CD8-positive, alpha-beta memory T cell (primary cell): ENCODE data around the gene CCR4. TPM values are rescaled to one million over a fixed set of nuclear protein-coding genes. Genes with fewer than 3 reads are reported as not detected.

Experiments
- CTCF ChIA-PET: fragments of 350-600 bp; sonication (Branson Sonifier 250); formaldehyde crosslinking; loops from one replicate; lab custom pipeline; 2021; ENCODE audit warnings: antibody characterized with exemption; lab: Charles Lee
- POLR2A ChIA-PET: fragments of 350-600 bp; sonication (Branson Sonifier 250); formaldehyde crosslinking; loops from one replicate; lab custom pipeline; 2021; ENCODE audit warnings: antibody characterized with exemption; lab: Charles Lee
- DNase-seq, 5 donors: peaks; one replicate each; pipeline versions ENCODE4 v3.0.0 to v3.0.0-alpha.2; 2020 to 2022; ENCODE audit warnings: mixed read lengths in 1 of 5
- H3K27ac ChIP-seq: one replicate; pipeline ENCODE4 v1.7.0; 2013; ENCODE audit warnings: low read depth, mild to moderate bottlenecking, low read length, moderate library complexity
- H3K27me3 ChIP-seq: 2 replicates; pipeline ENCODE4 v1.7.0; 2013; ENCODE audit warnings: low read length, mild to moderate bottlenecking; ENCODE audit not compliant: insufficient read depth, poor library complexity, severe bottlenecking
- H3K36me3 ChIP-seq: 2 replicates; pipeline ENCODE4 v1.7.0; 2013; ENCODE audit warnings: mild to moderate bottlenecking, low read length, moderate library complexity; ENCODE audit not compliant: insufficient read depth
- H3K4me1 ChIP-seq: 2 replicates; pipeline ENCODE4 v1.7.0; 2013; ENCODE audit warnings: mild to moderate bottlenecking, low read length, moderate library complexity; ENCODE audit not compliant: insufficient read depth
- H3K4me3 ChIP-seq: 2 replicates; pipeline ENCODE4 v1.7.0; 2013; ENCODE audit warnings: mild to moderate bottlenecking, low read length
- H3K9me3 ChIP-seq: 2 replicates; pipeline ENCODE4 v1.7.0; 2013; ENCODE audit warnings: mild to moderate bottlenecking, low read length
- H3K27ac Mint-ChIP-seq, 8 donors: one replicate each; pipeline ENCODE4 v1.8.0; 2020 to 2021; ENCODE audit warnings: mixed read lengths in 8 of 8, mild to moderate bottlenecking in 6 of 8, inconsistent platforms in 3 of 8, moderate library complexity in 3 of 8
- H3K27me3 Mint-ChIP-seq, 2 donors: one replicate each; pipeline ENCODE4 v1.8.0; 2020 to 2021; ENCODE audit warnings: mixed read lengths in 2 of 2, mild to moderate bottlenecking in 1 of 2, moderate library complexity in 1 of 2
- H3K36me3 Mint-ChIP-seq, 3 donors: one replicate each; pipeline ENCODE4 v1.8.0; 2020 to 2021; ENCODE audit warnings: mixed read lengths in 3 of 3, inconsistent platforms in 1 of 3, mild to moderate bottlenecking in 1 of 3
- H3K4me1 Mint-ChIP-seq, 3 donors: one replicate each; pipeline ENCODE4 v1.8.0; 2020 to 2021; ENCODE audit warnings: mixed read lengths in 3 of 3, inconsistent platforms in 1 of 3, mild to moderate bottlenecking in 1 of 3
- H3K4me3 Mint-ChIP-seq, 7 donors: one replicate each; pipeline ENCODE4 v1.8.0; 2020 to 2021; ENCODE audit warnings: mixed read lengths in 7 of 7, mild to moderate bottlenecking in 6 of 7, moderate library complexity in 4 of 7, inconsistent platforms in 2 of 7
- H3K9me3 Mint-ChIP-seq, 5 donors: one replicate each; pipeline ENCODE4 v1.8.0; 2020 to 2022; ENCODE audit warnings: mixed read lengths in 5 of 5, mild to moderate bottlenecking in 3 of 5, moderate library complexity in 2 of 5, inconsistent platforms in 1 of 5
- polyA plus RNA-seq: library from polyadenylated mRNA; unstranded; fragments of 300-500 nt; fragmentation: Illumina TruSeq; gene quantifications from one replicate; pipeline ENCODE4 v1.2.3, GENCODE V29; 2021
- total RNA-seq, 2 experiments: library from RNA; stranded (reverse); gene quantifications; one replicate each; pipeline ENCODE4 v1.2.3, GENCODE V29; 2021

CCR4 gene
- total and polyA plus RNA-seq, 3 experiments from 2014 or later, result 10.0 to 113 (median 113) TPM

GRCh38 chr3:32998631-32999451 is 47.4 kb downstream of the CCR4 start:
- no peaks in the 10 kb centered on the region for H3K9me3 Mint-ChIP-seq
- Histone ChIP-seq H3K4me3 (no peak overlapping the region), H3K9me3 (no peaks in the 10 kb centered on the region), H3K36me3 (no peaks in the 10 kb centered on the region), H3K4me1 (peaks cover 15% of the 10 kb centered on the region), H3K27me3 (no peaks in the 10 kb centered on the region), H3K27ac (no peak overlapping the region)
- peak overlapping the region in 6 of 7 donors; percentile 1 to 57 (median 19) for H3K4me3 Mint-ChIP-seq
- peak overlapping the region; percentile 48 to 95 (median 84) for H3K27ac Mint-ChIP-seq
- peaks cover 5 to 43% (median 16%) of the 10 kb centered on the region in 3 donors for H3K36me3 Mint-ChIP-seq
- DNase-seq, result no peak
- H3K4me1 Mint-ChIP-seq, result peaks cover 38 to 90% (median 76%) of the 10 kb centered on the region in 3 donors
- CTCF ChIA-PET, result interaction anchor here (1.6 kb wide), 1 partner anchor 9 kb away, joined by 6 read pairs; no protein-coding TSS in a partner anchor
- POLR2A ChIA-PET, result interaction anchor here (1.1 kb wide), 1 partner anchor 9 kb away, joined by 3 read pairs; no protein-coding TSS in a partner anchor
- H3K27me3 Mint-ChIP-seq, result peaks cover 0 to 3% of the 10 kb centered on the region in 2 donors

GRCh38 chr3:33000691-33001385 is 49.4 kb downstream of the CCR4 start:
- DNase-seq, result no peak
- H3K36me3 Mint-ChIP-seq, result peaks cover 5 to 47% (median 19%) of the 10 kb centered on the region in 3 donors
- Histone ChIP-seq H3K9me3 (no peaks in the 10 kb centered on the region), H3K4me3 (no peak overlapping the region), H3K4me1 (peaks cover 15% of the 10 kb centered on the region), H3K27ac (no peak overlapping the region), H3K27me3 (no peaks in the 10 kb centered on the region), H3K36me3 (no peaks in the 10 kb centered on the region)
- ChIA-PET POLR2A (no interaction called here), CTCF (interaction anchor here (2.3 kb wide), 1 partner anchor 52 kb away, joined by 5 read pairs; no protein-coding TSS in a partner anchor)
- H3K9me3 Mint-ChIP-seq, result no peaks in the 10 kb centered on the region
- peak overlapping the region in 6 of 8 donors; percentile 3 to 84 (median 46) for H3K27ac Mint-ChIP-seq
- H3K27me3 Mint-ChIP-seq, result peaks cover 0 to 3% of the 10 kb centered on the region in 2 donors
- H3K4me1 Mint-ChIP-seq, result peaks cover 39 to 80% (median 68%) of the 10 kb centered on the region in 3 donors
- peak overlapping the region in 2 of 7 donors; percentile 11 to 38 for H3K4me3 Mint-ChIP-seq

GRCh38 chr3:33001889-33002288 is 50.4 kb downstream of the CCR4 start:
- no peak overlapping the region for H3K4me3 Mint-ChIP-seq
- H3K4me1 Mint-ChIP-seq, result peaks cover 37 to 80% (median 68%) of the 10 kb centered on the region in 3 donors
- Histone ChIP-seq H3K36me3 (no peaks in the 10 kb centered on the region), H3K9me3 (no peaks in the 10 kb centered on the region), H3K4me3 (no peak overlapping the region), H3K4me1 (peaks cover 15% of the 10 kb centered on the region), H3K27ac (no peak overlapping the region), H3K27me3 (no peaks in the 10 kb centered on the region)
- peaks cover 0 to 3% of the 10 kb centered on the region in 2 donors for H3K27me3 Mint-ChIP-seq
- peak overlapping the region in 2 of 8 donors; percentile 40 to 57 for H3K27ac Mint-ChIP-seq
- H3K36me3 Mint-ChIP-seq, result peaks cover 5 to 39% (median 16%) of the 10 kb centered on the region in 3 donors
- no peaks in the 10 kb centered on the region for H3K9me3 Mint-ChIP-seq
- no peak for DNase-seq
- POLR2A ChIA-PET, result no interaction called here
- CTCF ChIA-PET, result interaction anchor here (0.6 kb wide), 1 partner anchor 72 kb away, joined by 3 read pairs; no protein-coding TSS in a partner anchor

- POLR2A ChIA-PET, result no interaction called here
- peaks cover 20% of the 10 kb centered on the region for H3K4me1 ChIP-seq
These were observed 51.9 kb downstream of the CCR4 start for GRCh38 chr3:33003308-33003707.

GRCh38 chr3:33004205-33004604 is 52.8 kb downstream of the CCR4 start:
- peaks cover 11 to 37% (median 18%) of the 10 kb centered on the region in 3 donors for H3K36me3 Mint-ChIP-seq
- CTCF ChIA-PET, result interaction anchor here (1.4 kb wide), 1 partner anchor 71 kb away, joined by 3 read pairs; no protein-coding TSS in a partner anchor
- POLR2A ChIA-PET, result no interaction called here

More at GRCh38 chr3:33003308-33003707, 51.9 kb downstream of the CCR4 start:
- CTCF ChIA-PET, result no interaction called here
- H3K4me1 Mint-ChIP-seq, result peaks cover 42 to 83% (median 74%) of the 10 kb centered on the region in 3 donors
- H3K9me3 ChIP-seq, result no peaks in the 10 kb centered on the region
- no peak overlapping the region for H3K4me3 ChIP-seq
- H3K4me3 Mint-ChIP-seq, result no peak overlapping the region
- H3K27me3 ChIP-seq, result no peaks in the 10 kb centered on the region
- no peak for DNase-seq
- H3K9me3 Mint-ChIP-seq, result no peaks in the 10 kb centered on the region
- H3K27ac Mint-ChIP-seq, result peak overlapping the region in 1 of 8 donors; percentile 52
- peaks cover 0 to 3% of the 10 kb centered on the region in 2 donors for H3K27me3 Mint-ChIP-seq
- H3K27ac ChIP-seq, result no peak overlapping the region
- no peaks in the 10 kb centered on the region for H3K36me3 ChIP-seq
- peaks cover 8 to 40% (median 17%) of the 10 kb centered on the region in 3 donors for H3K36me3 Mint-ChIP-seq

GRCh38 chr3:33004961-33005360 is 53.5 kb downstream of the CCR4 start:
- peaks cover 11 to 40% (median 16%) of the 10 kb centered on the region in 3 donors for H3K36me3 Mint-ChIP-seq
- peaks cover 33 to 78% (median 70%) of the 10 kb centered on the region in 3 donors for H3K4me1 Mint-ChIP-seq
- Histone ChIP-seq H3K9me3 (no peaks in the 10 kb centered on the region), H3K4me3 (no peak overlapping the region), H3K27me3 (no peaks in the 10 kb centered on the region), H3K27ac (no peak overlapping the region), H3K4me1 (peaks cover 13% of the 10 kb centered on the region), H3K36me3 (no peaks in the 10 kb centered on the region)
- H3K9me3 Mint-ChIP-seq, result no peaks in the 10 kb centered on the region
- no peak overlapping the region for H3K4me3 Mint-ChIP-seq
- CTCF ChIA-PET, result interaction anchor here (1.4 kb wide), 1 partner anchor 70 kb away, joined by 3 read pairs; no protein-coding TSS in a partner anchor
- POLR2A ChIA-PET, result no interaction called here
- DNase-seq, result no peak
- H3K27ac Mint-ChIP-seq, result no peak overlapping the region
- peaks cover 0 to 3% of the 10 kb centered on the region in 2 donors for H3K27me3 Mint-ChIP-seq

More at GRCh38 chr3:33004205-33004604, 52.8 kb downstream of the CCR4 start:
- Mint-ChIP-seq H3K4me1 (peaks cover 36 to 80% (median 70%) of the 10 kb centered on the region in 3 donors), H3K27ac (peak overlapping the region in 2 of 8 donors; percentile 47 to 80), H3K4me3 (no peak overlapping the region), H3K27me3 (peaks cover 0 to 3% of the 10 kb centered on the region in 2 donors), H3K9me3 (no peaks in the 10 kb centered on the region)
- H3K4me3 ChIP-seq, result no peak overlapping the region
- H3K36me3 ChIP-seq, result no peaks in the 10 kb centered on the region
- no peaks in the 10 kb centered on the region for H3K27me3 ChIP-seq
- H3K4me1 ChIP-seq, result peaks cover 15% of the 10 kb centered on the region
- H3K27ac ChIP-seq, result no peak overlapping the region
- H3K9me3 ChIP-seq, result no peaks in the 10 kb centered on the region
- no peak for DNase-seq
